Iris pigment epithelial cell (primary cell): ENCODE data around the gene PFDN4.

Experiments
- DNase-seq: peaks from one replicate; pipeline ENCODE4 v3.0.0-alpha.2; 2011; ENCODE audit warnings: low read depth

PFDN4 gene

DNA sequence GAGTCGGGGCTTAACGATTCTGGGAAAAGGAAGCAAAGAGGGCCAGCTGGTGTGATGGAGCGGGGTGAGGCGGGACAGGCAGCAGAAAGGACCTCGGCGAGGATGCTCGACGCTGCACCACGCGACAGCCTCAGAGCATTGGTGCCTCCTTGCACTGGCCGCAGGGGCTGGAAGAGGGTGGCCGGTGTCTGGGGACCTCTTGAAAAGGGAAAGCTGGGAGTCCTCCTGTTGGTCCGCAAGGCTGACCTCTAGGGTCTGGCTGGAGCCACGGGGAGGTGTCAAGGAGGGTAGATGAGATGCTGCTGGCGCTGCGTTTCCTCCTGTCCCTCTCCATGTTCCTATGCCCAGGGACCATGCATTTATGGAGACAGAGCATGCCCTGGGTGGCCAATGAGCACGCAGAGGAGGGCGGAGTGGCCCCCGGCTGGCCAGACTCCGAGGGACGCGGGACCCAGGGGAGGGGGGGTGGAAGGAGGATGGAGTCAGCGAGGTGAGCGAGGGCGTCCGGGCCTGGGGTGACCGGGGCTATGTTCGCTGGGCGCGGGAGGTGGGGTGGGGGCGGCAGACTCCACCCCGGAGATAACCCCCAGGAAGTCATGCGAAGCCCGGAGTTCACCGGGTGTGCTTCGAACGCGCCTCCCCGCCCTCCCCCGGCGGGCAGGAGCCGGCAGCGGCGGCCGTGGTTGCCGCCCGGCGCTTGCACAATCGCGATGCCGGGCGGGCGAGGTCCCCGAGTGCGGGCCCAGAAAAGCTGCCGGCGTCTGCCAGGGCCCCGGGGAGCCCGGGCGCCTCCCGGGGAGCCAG, 34.0 kb upstream of the PFDN4 start, which contains the start of gene CYP24A1:
Gene CYP24A1, minus strand, starts transcription at position 334 of the 804 bp plus-strand sequence. CDS start 407 bp downstream, outside the sequence.
- no peak for DNase-seq

DNA sequence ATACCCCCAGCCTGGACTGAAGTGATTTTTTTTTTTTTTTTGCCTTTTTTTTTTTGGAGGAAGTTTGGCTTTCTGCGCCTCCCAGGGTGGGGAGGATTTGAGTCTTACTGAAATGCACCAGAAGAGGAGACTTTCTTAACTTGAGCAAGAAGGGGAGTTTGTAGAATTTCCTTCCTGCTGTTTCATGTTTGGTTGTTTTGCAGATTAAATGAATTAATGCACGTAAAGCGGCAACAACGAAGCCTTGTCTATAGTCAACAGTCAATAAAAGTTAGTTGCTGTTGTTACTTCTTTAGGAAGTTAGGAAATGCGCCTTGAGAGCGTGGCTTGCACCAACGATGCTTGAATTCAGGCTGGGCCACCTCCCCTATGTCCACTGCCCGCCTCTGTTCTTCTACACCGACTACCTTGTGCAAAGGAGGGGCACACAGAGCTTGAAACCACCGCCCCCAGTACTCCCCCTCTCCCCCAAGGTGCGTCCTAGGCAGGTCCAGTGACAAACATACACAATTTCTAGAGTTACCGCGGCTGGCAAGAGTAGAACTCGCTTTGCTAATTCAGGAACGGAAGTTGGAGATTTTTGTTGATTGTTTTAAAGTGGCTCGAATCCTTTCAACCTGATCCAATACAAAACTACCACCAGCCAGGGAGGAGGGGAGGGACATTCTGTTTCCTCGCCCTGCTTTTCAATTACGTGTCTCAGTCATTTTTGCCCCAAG, 33.3 kb upstream of the PFDN4 start:
- DNase-seq = no peak

DNA sequence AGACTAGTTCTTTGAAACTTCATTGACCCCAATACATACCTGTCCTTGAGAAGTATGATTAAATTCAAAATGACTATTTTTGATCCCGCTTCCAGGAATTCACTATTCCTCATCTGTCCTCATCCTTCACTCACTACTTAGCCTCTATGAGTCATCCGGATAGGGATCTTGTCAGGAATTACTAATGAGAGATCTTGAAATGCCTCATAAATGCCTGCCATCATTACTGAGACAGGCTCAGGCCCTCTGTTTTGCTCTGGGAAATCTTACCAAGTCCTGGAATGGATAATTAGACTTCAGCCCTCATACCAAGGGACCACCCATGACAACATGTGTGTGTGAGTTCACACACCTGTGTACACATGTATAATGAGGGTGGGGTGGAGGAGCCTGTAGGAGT, 31.3 kb upstream of the PFDN4 start:
- no peak for DNase-seq

DNA sequence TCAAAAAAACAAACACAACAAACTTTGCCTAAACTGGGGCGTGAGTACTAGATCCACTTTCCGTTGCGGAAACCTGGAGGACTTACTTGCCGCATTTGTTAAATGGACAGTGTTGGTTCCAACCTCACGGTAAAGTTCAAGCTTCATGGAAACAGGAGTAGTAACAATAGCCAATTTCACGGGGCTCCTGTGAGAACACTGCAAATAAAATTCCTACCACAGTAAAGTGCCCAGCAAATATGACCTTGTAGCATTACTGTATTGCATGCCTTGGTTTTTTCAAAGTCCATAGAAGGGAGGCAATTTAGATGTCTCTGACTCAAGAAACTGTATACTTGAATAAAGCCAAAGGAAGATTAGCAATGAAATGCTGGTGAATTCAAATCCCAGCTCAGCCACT, 30.5 kb upstream of the PFDN4 start:
- DNase-seq = no peak

DNA sequence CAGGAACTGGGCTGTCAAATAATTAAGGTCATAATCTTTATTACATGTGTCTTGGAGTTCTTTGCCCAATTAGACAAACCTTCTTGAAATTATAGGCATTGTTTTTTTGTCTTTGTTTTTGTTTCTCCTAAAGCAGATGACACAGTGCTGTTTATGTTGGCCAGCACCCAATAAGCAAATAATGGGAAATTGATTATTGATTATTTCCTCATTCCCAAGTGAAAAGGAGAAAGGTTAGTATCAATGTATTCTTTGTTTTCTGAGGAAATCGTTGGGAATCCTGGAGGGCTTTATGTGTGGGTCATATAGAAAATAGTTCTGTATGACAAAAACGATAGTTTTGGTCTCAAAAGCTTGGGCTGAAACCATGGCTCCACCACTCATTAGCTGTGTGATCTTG, 29.6 kb upstream of the PFDN4 start:
- no peak for DNase-seq

DNA sequence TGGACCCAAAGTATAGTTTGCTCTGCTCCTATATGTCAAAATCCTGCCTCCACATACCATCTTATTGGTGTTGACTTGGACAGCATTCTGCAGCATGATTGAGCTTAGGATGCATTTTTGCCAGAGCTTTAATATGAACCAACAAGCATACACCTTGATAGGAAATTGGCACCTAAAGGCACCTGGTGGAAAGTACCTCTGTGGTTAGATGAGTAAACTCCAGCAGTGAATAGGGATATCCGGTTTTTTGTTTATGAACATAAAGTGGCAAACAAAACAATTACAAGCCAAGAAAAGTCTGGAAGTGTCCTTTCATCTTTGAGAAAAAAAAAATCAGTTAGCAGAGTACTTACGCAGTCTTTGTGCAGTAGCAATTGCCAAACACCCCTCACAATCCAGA, 27.9 kb upstream of the PFDN4 start:
- no peak for DNase-seq

DNA sequence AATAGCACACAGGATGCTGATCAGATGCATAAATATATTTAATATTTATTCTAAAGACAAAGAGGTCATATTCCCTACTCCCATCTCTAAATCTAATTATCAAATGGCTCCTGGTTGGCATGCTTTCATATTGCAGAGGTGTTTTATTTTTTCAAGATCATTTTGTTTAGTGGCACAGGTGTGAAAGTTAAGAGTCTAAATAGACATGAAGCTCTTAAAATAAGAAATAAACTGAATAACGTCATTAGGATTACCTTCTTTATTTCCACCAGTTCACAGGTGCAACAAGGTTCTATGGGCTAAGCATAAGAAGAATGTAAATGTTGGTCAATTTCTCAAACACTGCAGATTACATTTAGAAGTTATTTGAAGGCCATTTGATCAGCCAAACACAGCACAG, 27.0 kb upstream of the PFDN4 start:
- DNase-seq = no peak

DNA sequence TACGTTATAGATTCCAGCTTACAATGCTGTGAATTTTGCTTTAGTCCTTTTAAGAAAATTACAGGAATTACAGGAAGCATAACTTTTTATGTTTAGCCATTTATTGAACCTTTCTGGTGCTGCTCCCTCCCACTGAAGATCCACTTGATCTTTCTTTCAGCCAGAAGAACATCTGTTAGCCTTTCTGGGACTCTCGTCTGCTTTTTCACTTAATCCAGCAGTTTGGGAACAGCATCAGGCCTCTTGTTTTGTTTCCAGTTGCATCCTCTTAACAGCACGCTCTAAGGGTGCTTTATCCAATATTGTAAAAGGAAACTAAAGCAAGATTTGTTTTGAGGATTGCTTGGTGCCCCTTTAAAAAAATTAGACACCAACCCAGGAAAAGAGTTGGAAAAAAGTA, 23.8 kb upstream of the PFDN4 start:
- DNase-seq = no peak

DNA sequence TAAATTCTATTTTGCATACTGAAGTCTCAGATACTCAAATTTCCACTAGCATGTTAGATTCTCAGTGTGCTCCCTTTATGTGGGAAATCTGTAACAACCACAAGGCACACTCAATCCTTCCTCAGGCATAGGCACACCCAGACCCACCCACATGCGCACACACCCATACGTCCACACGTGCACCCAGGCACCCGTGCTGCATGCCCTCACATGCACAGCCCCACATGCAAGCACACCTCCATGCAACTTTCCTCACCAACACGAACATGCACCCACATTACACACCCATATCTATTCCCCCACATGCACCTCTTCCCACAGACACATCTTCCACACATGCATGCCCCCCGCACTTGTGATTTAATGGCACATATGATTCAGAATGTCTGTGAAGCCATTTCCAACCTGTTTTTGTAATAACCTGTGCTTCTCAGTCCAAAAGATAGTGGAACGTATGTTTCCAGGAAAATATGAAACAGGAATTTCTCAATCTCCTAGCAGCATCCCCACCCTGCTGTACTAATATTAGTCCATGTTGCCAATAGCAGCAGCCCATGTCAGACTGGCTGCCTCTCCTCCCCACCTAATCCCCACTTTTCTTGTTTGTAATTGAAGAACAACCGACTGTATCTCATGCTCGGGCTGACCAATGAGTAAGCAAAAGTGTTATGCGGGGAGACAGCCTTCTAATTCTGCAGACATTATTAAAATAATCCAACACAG, 22.8 kb upstream of the PFDN4 start:
- no peak for DNase-seq

DNA sequence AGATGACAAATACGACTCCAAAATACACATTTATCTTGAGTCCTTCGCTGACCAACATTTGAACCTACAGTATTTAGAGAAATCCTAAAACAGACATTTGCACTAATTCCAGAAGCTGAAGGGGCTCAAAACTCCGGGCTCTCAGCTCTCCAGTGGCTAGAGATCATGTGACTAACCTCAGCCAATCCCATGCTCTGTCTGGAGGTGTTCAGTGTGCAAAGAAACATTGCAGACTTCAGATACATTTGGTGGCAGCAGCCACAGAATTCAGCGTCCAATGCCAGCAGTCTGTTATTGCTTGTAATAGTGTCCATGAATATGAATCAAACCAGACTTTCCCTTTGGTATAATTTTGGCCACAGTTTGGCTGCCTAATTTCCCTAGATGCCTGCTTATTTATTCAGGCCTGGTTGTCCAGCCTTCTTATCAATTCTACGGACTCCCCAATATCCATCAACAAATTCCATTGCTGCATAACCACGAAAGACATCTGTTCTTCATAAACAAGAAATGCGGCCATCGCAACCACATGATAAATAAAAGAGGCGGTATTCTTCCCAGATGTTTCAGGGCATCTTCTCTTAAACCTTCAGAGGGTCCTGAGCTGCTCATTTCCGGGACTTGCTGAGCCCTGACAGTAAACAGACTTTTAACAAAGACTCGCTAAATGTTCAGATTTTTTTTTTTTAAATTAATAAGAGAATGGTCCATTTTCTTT, 19.6 kb upstream of the PFDN4 start:
- DNase-seq = no peak

DNA sequence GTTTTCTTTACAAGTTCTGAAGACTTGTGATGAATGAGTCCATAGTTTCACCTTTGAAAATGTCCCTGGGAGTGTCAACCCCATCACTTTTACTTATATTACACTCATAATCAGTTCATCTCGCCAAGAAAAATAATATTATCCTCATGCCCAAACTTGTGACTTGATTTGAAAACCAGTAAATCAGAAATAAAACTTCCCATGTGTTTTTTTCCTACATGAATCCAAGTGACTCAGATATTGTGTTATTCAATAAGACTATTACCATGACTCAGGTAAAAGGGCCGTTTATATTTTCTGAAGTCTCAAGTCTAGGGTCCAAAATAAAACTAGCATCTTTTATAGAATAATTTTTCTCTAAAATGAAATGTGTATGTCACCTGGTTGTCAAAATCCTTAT, 18.3 kb upstream of the PFDN4 start:
- no peak for DNase-seq

DNA sequence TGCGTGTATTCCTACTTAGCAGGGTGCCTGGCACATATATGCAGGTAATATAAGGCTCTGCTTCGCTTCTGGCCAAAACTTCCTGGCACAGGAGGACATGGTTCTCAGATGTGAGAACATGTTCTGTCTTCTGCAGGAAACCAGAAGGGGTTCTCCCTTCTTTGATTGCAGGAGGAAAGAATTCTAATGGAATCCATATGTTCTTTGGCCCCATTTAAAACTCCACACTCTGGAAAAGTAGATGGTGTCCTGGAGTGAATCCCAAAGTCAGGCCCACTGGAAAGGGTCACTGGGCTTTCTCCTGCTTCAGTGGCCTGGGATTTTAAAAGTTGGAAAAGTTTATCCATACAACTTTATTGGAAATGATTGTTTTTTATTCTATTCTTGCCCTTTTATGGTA, 17.7 kb upstream of the PFDN4 start:
- DNase-seq = no peak

DNA sequence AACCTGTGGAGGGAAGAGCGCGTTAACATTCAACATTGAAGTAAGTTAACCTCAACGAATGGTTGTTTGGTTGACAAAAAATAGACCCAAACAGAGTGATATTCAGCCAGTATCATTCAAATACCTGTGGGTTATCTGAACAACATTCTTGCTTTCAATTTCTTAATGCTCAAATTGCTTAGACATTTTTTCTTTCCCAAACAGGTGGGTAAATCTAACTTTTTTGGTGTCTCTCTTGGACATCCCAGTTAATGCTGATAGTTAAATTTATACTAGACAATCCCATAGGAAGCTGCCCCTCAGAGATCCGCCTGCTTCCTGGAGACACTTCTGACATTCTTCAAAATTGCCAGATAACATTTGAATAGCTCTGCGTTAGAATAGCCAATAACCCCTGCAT, 14.1 kb upstream of the PFDN4 start:
- no peak for DNase-seq

DNA sequence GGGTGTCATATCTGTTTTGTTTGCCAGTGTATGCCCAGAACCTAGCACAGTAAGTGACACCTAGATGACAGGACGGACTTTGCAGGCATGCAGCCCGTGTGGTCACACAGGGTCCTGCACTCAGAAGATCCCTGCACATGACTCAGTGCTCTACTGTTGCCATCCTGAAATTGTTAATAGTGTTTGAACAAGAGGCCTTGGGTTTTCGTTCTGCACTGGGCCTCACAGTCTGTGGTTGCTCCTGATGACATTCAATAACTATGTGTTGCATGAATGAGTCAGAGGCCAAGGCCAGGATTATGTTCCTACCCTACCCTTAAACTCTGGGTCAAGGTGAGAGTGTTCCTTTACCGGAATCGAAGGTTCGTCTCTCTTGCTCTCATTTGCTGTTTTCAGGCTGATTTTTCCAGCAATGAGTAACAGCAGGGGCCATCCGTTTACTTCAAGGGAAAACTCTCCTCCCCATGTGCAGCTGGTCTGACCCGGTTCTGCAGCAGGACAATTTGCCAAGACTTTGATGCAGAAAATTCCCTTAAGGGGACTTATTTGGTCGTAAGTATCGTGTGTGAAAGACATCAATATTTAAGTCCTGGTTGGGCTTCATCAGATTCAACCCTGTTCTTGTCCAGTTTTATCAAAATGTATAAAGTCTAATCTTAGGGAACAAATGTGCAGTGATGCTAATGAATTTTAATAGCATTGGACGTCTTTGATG, 13.0 kb upstream of the PFDN4 start:
- DNase-seq = peak; percentile 40

DNA sequence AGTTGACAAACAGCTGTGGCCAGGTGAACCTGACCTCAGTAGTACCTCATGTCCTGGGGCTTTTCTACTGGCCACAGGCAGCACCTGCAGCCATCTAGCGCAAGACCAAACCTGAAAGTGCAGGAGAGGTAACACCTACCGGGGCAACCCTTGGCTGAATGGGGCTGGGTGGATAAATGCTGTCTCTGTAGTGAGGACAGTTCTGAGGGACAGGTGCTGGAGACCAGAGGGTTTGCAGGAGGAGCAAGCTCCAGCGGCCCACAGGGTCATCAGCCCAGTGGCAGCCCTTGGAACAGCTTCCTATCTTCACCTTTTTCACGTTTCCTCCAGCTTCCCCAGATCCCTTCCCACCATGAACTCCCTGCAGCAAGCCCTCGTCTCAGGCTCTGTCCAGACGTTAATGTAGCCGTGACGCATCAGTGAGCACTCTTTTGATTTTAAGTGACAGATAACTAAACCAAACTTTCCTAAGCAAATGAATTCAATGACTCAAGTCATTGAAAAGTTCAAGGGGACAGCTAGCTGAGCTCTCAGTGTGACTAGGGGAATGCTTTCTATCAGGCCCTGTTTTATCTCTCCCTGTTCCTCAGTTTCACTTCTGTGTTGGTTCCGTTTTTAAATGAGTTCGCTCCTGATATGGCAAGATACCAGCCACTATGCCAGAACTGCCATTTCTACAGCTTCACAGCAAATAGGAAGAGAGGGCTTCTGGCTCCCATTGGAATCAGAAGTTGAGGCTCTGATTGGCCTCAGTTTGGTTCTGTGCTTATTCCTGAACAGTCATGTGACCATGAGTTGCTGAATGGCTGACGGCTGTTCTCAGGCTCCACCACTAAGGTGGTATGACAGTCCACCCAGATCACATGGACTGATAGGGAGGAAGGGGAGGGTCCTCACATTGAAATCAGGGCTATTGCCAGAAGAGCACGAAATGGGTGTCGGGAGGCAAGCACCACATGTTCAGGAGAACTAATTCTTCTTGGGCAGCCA, 12.1 kb upstream of the PFDN4 start:
- no peak for DNase-seq

DNA sequence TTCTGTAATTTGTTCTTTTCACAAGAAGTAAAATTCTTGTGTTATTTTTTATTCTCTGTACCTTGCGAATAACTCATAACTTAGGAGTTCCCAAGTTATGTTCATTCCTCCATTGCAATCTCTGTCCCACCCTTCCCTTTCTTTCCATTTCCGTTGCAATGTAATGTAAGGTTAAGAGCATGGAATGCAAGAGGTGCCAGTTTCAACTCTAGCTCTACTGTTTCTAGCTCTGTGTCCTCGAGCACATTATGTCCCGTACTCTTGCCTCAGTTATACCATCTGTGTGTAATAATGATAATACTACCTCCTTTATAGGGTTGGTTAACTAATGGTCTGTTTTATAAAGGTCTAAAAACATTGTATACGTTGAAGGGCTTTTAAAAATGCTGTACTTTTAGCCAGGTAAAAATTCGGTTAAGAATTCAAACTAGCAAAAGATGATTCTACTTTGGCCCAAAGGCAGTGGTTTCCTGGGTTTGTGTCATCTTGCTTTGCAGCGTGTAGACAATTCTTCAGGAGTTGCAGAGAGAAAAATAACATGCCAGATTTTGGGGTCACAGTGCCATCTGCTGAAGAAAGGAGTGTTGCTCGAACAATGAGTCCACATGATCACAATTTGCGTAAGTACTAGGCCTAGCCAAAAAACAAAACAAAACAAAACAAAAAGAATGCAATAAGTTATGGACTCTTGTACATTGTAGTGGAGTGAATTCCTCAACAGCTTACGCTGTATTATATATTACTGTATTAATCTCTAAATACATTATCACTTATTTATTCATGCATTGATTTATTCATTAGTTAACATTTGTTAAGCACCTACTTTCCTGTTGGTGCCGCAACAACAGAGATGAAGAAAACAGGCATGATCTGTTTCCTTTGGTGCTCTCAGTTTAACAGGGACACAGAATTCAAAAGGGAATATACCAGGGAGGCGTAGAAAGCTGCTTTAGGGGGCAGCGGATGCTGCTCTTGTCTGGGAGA, 10.0 kb upstream of the PFDN4 start:
- peak; percentile 77 for DNase-seq

DNA sequence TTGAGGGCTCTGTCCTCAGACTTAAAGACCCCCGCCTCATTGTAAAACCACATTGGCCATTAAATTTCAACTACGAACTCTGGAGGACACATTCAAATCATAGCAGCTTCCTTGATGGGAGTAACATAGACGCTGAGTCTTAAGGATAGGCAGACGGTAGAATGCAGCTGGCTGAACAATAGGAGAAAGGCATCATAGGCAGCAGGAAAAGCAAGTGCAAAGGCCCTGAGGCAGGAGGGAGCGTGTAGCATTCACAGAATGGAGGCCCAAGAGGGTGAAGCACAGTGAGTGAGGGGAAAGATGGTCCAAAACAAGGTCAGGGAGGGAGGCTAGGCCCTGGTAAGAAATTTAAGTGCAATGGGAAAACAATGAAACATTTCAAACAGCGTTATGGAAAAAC, 8.6 kb upstream of the PFDN4 start:
- DNase-seq = no peak

DNA sequence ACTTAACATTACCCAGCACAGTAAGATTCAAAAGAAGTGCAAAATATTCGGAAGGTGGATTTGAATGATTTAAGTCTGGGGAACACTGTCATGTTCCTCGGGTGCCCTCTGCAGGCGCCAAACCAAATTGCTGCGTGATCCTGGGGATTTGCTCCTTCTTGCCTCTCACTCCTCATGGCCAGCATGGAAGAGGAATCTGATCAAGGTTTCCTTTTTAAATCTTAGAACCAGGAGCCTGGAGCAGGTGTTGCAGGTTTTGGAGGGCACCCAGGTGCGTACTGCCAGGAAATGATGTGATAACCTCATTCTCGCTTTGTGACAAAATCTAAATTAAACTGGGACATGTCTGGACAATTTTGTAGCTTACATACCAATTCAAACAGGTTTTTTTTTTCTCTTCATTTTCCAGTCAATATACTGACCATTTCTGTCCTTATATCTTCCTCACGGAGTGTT, 8.1 kb upstream of the PFDN4 start:
- peak; percentile 73 for DNase-seq
